Activated T-cell treated with anti-CD3 and anti-CD28 coated beads for 48 hours (primary cell): Measurements from ENCODE around the gene DNAJC27.
"Not testable (repeated sequence)": the region's sequence is repeated elsewhere in the genome, so short reads cannot be mapped to it uniquely, and the experiment has no call there.

Source experiments
- DNase-seq: peaks from one replicate; pipeline ENCODE4 v3.0.0-alpha.2; 2020; ENCODE audit warnings: low read depth

The DNAJC27 gene

DNA sequence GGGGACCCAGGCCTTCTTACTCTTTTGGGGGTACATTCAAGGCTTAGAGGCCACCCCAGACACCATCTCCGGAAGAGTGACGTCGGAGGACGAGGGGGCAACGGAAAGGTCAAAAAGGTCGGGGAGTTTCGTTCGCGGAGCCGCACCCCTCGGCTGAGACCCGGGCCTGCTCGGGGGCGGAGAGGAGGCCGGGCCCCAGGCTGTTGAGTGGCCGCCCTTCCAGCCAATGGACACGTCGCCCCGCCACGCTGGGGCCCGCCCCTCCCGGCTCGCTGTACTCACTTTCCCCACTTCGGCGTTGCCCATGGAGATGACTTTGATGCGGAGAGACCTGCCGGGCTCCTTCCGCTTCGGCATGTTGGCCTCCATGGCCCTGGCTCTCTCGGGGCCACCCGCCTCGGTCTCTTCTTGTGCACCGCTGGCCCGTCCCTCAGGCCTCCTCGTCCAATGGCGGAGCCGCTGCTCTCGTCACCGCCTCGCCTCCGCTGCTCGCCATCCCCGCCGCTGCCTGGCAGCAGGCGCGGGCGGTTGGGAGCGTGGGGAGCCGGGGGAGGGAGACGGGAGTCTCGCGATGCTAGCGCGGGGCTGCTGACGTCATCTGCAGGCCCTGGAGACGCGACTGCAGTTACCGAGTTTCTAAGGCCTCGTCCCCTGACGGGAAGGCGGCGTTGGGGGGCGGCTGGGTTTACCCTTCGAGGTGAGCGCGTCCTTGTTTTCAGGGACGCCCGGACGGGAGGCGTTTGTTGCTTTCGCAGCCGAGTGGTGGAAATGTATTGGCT lies at the start of gene DNAJC27:
TSS of gene DNAJC27 (minus strand) at position 420 of the 779 bp plus-strand sequence. CDS start at position 369, 51 bp downstream.
- peak; percentile 97 for DNase-seq

- DNase-seq: no peak
These were observed 46.9 kb upstream of the DNAJC27 start for GRCh38 chr2:25018681-25019080.

DNA sequence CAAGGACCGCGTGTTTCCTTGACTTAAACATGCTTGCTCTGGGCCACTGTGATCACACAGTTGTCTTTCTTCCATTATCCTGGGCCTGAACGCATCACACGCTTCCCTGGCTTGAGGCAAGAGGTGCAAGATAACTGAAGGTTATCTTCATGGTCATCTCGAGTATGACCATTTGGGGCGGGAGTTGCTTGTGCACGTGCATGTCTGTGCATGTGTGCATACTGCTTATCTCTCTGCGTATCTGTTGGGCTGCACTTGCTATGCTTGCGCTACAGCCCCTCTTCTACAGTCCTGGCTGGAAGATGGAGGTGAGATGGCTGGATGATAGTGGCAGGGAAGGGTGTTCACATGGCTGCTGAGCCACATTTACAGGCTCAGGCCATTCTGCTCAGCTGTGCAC lies 42.9 kb upstream of the DNAJC27 start:
- DNase-seq: no peak

- DNase-seq: not testable (repeated sequence)
These were observed 39.6 kb upstream of the DNAJC27 start for GRCh38 chr2:25011342-25011741.

- no peak for DNase-seq
These were observed 38.2 kb upstream of the DNAJC27 start for GRCh38 chr2:25009954-25010353.

DNA sequence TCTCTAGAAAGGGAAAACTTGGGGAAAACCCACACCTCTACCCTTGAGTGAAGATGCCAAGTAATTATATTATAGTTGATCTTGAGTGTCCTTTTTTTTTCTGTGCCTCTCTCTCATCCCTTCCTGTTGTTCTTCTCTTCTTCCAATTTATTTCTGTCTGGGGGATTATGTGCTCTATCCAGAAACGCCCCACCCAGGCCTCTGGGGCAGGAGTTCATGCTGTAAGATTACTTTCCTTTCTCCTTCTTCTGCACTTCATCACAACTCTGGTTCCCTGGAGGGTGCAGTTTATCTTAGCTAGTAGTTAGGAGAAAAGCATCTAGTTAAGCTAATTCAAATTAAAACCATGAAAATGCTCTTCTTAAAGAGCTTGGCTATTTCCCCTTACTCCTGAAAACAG lies 30.3 kb upstream of the DNAJC27 start:
- DNase-seq: no peak

DNA sequence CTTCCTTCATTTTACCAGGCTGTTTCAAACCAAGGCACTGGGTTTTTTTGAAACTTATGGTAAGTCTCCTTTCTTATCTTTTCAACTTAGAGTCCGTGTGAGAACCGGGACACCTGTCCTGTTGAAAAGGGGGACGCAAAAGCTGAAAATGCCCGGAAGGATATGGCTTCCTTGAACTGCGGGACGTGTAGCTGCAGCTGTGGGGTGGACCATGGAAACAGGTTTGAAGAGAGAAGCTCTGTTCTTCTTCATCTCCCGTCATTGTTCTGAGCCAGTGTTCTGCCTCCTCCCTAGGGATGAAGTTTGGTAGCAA lies 29.5 kb upstream of the DNAJC27 start:
- no peak for DNase-seq

DNA sequence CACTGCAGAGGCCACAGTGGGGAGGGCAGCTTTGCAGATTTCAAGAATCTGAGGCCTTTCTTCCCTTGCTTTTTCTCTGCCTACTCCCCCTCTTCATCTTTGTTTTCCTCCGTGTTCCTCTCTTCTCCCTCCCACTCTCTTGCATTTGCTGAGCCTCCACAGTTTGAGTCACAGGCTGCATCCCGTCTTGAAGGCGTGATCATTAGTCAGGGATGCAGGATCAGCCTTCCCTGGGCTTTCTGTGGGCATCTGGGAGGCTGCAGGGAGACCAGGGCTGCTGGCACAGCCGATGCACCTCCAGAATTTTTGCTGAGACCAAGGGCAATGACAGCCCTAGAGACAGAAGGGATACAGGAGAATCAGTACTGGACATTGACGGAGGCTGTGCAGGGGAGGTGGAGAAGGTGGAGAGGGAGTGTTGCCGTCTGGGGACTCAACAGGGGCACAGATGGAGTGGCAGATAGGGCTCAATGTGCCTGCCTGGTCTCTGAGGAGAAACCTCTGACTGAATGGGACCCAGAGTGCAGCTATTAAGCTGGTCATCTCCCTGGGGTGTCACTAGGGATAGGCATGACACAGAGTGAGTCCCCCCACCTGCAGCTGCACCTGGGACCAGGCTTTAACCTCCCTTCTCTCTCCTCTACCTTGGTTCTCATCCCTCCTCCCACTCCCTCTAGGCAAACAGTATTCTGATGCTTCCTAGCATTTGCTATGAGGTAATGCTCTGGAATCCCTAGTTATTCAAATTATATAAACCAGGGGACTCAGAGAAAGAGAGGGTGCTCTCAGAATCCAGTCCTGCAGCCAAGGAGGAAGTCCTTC lies 29.0 kb upstream of the DNAJC27 start:
- no peak for DNase-seq

GRCh38 chr2:25000036-25000435 lies 28.3 kb upstream of the DNAJC27 start:
- no peak for DNase-seq

- not testable (repeated sequence) for DNase-seq
These were observed 27.3 kb upstream of the DNAJC27 start for GRCh38 chr2:24999097-24999496.

DNA sequence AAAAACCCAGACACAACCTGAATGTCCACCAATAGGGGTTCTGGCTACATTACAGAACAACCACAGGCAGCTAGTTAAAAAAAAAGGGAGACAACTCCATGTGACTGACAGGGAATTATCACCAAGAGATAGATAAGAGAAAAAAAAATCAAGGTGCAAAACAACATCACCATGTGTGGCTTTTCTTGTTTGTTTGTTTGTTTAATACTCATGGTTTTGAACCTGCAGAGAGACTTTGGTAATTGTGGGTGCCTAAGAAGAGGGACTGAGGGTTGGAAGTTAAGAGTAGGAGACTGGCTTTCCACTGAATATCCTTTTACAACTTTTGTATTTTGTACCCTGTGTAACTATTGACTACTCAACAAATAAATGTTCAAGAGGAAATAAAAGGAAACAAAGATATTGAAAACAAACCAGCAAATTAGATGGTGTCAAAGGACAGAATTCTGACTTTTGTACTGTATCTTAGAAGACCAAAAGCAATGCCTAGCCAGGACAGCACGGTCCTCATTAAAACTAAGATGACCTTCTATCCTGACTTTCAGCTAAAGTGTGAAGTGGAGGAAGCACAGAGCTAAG lies 22.5 kb upstream of the DNAJC27 start:
- no peak for DNase-seq

- no peak for DNase-seq
These were observed 21.8 kb upstream of the DNAJC27 start for GRCh38 chr2:24993406-24994145.

GRCh38 chr2:24986372-24986771 lies 14.6 kb upstream of the DNAJC27 start:
- no peak for DNase-seq

DNA sequence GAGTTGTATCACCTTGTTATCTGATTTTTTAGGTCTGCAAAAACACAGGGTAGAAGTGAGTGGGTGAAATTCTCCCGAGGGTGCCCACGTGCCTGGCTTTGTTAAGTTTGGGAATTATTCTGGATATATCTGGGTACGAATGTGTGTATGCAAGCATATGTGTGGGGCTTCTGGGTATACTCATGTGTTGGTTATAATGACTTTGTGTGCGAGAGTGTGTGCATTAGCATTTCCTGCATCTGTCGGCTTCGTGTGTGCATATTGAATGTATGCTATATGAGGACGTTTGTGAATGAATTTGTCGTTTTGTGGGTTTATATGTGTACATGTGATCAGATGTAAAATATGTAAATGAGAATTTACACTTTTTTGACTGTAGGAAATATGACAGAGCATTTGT lies 13.8 kb upstream of the DNAJC27 start:
- DNase-seq: no peak

GRCh38 chr2:24984912-24985311 lies 13.2 kb upstream of the DNAJC27 start:
- no peak for DNase-seq

DNA sequence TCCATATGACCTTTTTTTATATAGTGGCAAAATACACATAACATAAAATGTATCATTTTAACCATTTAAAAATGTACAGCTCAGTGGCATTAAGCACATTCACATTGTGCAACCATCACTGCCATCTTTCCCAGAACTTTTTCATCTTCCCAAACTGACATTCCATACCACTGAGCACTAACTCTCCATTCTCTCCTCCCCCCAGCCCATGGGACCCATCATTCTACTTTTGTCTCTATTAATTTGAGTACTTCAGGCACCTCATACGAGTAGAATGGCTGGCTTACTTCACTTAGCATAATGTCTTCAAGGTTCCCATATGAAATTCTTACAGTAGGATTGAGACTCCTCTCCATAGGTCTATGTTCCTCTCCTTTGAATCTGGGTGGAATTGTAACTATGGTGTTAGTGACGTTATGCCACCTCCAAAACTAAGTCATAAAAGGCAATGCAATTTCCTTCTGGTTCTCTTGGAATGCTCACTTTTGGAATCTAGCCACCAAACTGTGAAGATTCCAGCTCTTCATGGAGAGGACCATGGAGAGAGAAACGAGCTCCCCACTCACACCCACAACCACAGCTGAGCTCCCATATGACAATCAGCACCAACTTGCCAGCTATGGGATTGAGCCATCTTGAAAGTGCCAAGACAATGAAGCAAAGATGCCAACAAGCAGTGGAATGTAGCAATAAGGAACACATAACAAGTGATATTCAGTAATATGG lies 9.8 kb upstream of the DNAJC27 start:
- DNase-seq: no peak

- DNase-seq: no peak
These were observed 6.9 kb upstream of the DNAJC27 start for GRCh38 chr2:24978661-24979060.

DNA sequence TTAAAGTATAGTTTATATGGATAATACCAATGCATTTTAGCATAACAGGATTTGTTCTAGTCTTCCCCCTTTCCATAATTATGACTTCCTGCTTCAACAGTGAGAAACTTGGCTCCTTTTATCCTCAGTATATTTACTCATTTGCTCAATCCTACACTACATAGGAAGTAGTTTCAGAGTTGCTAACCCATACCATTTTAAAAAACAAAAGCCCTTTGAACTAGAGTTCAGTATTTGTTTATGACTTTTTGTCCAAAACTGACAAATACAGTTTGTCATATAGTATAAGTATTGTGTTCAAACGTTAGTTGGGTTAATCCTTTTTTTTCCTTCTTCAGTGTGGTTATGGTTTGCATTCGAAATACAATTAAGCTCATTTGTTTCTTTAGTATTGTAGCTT lies 5.9 kb upstream of the DNAJC27 start:
- DNase-seq: no peak

- no peak for DNase-seq
These were observed 2.1 kb upstream of the DNAJC27 start for GRCh38 chr2:24973812-24974211.

DNA sequence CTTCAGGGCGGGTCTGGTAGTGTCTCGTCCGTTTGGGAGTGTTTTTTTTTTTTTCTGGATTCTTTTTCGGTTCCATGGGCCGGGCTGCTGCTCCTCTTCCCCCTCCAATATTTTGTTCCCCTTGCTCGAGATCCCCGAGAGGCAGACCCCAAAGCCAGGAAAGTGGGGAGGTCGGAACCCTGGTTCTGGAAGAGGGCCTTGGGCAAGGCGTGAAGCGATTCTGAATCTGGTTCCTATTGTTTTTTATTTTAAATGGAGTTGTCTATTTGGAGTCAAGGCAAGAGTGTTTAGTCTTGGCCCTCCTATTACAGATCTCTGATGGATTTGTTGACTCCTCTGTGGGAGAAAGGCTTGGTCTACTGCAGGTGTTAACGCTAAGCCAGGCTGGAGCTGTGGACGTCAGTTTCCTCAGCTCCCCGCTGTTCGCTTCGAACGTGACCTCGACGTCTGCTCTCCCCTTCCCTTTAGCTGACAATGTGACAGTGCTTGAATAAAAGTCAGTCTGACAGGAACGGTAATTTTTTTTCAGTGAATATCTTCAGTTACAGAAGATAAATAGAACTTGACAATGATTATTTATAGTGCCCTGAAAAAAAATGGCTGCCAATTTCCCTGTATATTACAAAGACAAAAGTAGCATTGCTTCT lies 683 bp upstream of the DNAJC27 start:
- DNase-seq: no peak

DNA sequence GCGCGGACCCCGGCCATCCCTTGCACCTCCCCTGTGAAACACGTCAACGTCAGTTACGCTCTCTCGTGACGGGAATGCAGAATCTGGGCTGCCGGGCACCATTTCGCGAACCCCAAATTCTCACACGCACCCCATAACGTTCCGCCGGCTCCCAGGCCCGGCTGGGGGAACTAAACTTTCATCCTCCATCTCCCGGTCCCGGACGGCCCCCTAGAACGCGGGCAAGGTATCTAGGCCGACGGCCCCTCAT lies 544 bp downstream of the DNAJC27 start:
- DNase-seq: no peak
